Neuronal stem cell (in vitro differentiated cells): ENCODE measurements around the gene TOM1L2.

Experiments
- DNase-seq: peaks from one replicate; pipeline ENCODE4 v3.0.0-alpha.2; 2013; ENCODE audit warnings: low spot score
- H2AFZ ChIP-seq: one replicate; pipeline ENCODE4 v1.6.1; 2013; ENCODE audit warnings: mild to moderate bottlenecking, low read length, inconsistent platforms
- H2AK5ac ChIP-seq: 2 replicates; pipeline ENCODE4 v1.6.1; 2013; ENCODE audit warnings: low read depth, mild to moderate bottlenecking, inconsistent platforms, low read length, moderate library complexity, mixed read lengths
- H2BK120ac ChIP-seq: 2 replicates; pipeline ENCODE4 v1.6.1; 2013; ENCODE audit warnings: low read depth, mild to moderate bottlenecking, inconsistent platforms, low read length, moderate library complexity, mixed read lengths
- H2BK12ac ChIP-seq: one replicate; pipeline ENCODE4 v1.6.1; 2013; ENCODE audit warnings: low read length, inconsistent platforms
- H2BK15ac ChIP-seq: 2 replicates; pipeline ENCODE4 v1.6.1; 2013; ENCODE audit warnings: mild to moderate bottlenecking, low read length, inconsistent platforms, mixed read lengths
- H2BK5ac ChIP-seq: one replicate; pipeline ENCODE4 v1.6.1; 2013; ENCODE audit warnings: inconsistent platforms, mild to moderate bottlenecking, low read length, moderate library complexity
- H3K14ac ChIP-seq: one replicate; pipeline ENCODE4 v1.6.1; 2013; ENCODE audit warnings: low read length, inconsistent platforms
- H3K18ac ChIP-seq: 2 replicates; pipeline ENCODE4 v1.6.1; 2013; ENCODE audit warnings: low read length, inconsistent platforms
- H3K23ac ChIP-seq: 2 replicates; pipeline ENCODE4 v1.6.1; 2013; ENCODE audit warnings: low read depth, mild to moderate bottlenecking, mixed read lengths, low read length, inconsistent platforms; ENCODE audit not compliant: poor library complexity
- H3K27ac ChIP-seq: replicated peaks from 3 replicates; pipeline ENCODE4 v1.5.1; 2013; ENCODE audit warnings: low read length, inconsistent platforms
- H3K27me3 ChIP-seq, 3 experiments: 2 replicates each; pipeline ENCODE4 v1.6.1; 2013; ENCODE audit warnings: low read length in 3 of 3, mild to moderate bottlenecking in 2 of 3, inconsistent platforms in 1 of 3, low read depth in 1 of 3, mixed read lengths in 1 of 3, moderate library complexity in 1 of 3; ENCODE audit not compliant: control insufficient read depth in 3 of 3, insufficient read depth in 3 of 3
- H3K36me3 ChIP-seq, 2 donors: replicated peaks in 1 of 2; 2 replicates each; pipeline ENCODE4 v1.6.1; 2013; ENCODE audit warnings: low read length in 2 of 2; ENCODE audit not compliant: control insufficient read depth in 2 of 2, insufficient read depth in 2 of 2
- H3K4ac ChIP-seq: 2 replicates; pipeline ENCODE4 v1.6.1; 2013; ENCODE audit warnings: inconsistent platforms, mild to moderate bottlenecking, low read length, moderate library complexity
- H3K4me1 ChIP-seq, 2 donors: 1 replicate in 1 of 2; 2 replicates in 1 of 2; pipeline ENCODE4 v1.6.1; 2013; ENCODE audit warnings: low read length in 2 of 2, low read depth in 1 of 2; ENCODE audit not compliant: control insufficient read depth in 2 of 2, insufficient read depth in 1 of 2
- H3K4me2 ChIP-seq: one replicate; pipeline ENCODE4 v1.6.1; 2013; ENCODE audit warnings: mild to moderate bottlenecking, low read length, inconsistent platforms; ENCODE audit not compliant: insufficient read depth, poor library complexity, severe bottlenecking
- H3K4me3 ChIP-seq, 2 donors: 2 replicates each; pipeline ENCODE4 v1.5.1; 2013; ENCODE audit warnings: low read length in 2 of 2, mild to moderate bottlenecking in 2 of 2, inconsistent platforms in 1 of 2, moderate library complexity in 1 of 2
- H3K79me1 ChIP-seq: one replicate; pipeline ENCODE4 v1.6.1; 2013; ENCODE audit warnings: low read depth, mild to moderate bottlenecking, inconsistent platforms, low read length, moderate library complexity
- H3K9ac ChIP-seq: one replicate; pipeline ENCODE4 v1.6.1; 2013; ENCODE audit warnings: mild to moderate bottlenecking, low read depth, low read length, inconsistent platforms; ENCODE audit not compliant: poor library complexity
- H3K9me3 ChIP-seq, 2 donors: replicated peaks in 1 of 2; 2 replicates each; pipeline versions ENCODE3 to v1.6.1; 2013; ENCODE audit warnings: low read length in 2 of 2, mild to moderate bottlenecking in 2 of 2, inconsistent platforms in 1 of 2, low read depth in 1 of 2, mixed read lengths in 1 of 2, moderate library complexity in 1 of 2; ENCODE audit not compliant: control insufficient read depth in 2 of 2, insufficient read depth in 1 of 2
- H4K8ac ChIP-seq: one replicate; pipeline ENCODE4 v1.6.1; 2013; ENCODE audit warnings: low read depth, mild to moderate bottlenecking, inconsistent platforms, low read length, moderate library complexity
- H4K91ac ChIP-seq: one replicate; pipeline ENCODE4 v1.6.1; 2013; ENCODE audit warnings: low read length, low read depth, mild to moderate bottlenecking, inconsistent platforms; ENCODE audit not compliant: poor library complexity
- WGBS, 2 donors: extraction: QIAGEN DNeasy Blood & Tissue Kit; methylation state at CpG; one replicate each; pipeline ENCODE4 v1.1.7; 2013; ENCODE audit warnings: missing lambda C conversion rate in 2 of 2, mixed read lengths in 1 of 2; ENCODE audit not compliant: insufficient read length in 2 of 2, insufficient replicate concordance in 1 of 2; ENCODE audit errors: extremely low coverage in 2 of 2; 5-methylcytosine and 5-hydroxymethylcytosine counted together

Gene TOM1L2

DNA sequence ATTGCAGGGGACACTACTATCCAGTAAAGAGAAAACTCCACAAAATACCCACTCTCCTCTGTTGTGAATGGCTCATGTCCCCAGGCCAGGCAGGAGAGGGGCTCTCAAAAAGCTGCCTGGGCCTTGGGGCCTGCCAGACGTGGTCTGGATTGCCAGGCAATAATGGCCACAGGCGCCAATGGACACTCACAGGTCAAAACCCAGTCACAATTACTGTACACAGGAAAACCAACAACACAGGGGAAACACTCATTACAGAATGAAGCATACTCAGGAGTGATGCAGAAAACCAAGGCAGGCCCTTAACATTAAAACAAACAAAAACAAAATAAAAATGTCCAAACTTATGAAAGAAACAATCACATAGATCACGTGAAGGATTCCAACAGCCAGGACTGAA is 100.3 kb downstream of the TOM1L2 start:
- H3K36me3 ChIP-seq = no peaks in the 10 kb centered on the region
- no CpG with 5 or more reads among the region's 3 CpGs for WGBS, 2 donors

DNA sequence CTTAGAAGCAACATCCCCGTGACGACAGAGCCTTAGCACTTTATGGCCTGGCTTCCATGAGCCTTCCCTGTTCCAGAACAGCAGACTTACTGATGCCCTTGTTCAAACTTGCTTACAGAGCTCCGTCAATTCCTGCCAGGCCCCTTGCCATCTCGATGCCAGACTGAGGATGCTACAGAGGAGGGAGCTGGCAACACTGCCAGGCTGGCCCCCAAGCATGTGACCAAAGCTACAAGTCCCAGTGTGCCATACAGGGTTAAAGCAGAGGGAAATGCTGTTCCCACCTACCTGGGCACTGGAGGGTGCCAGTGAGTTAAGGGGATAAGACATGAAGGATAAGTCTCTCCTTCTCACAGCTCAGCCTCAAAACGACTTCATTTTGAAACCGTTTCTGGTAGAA is 102.0 kb downstream of the TOM1L2 start:
- Histone ChIP-seq H3K18ac (no peak overlapping the region), H3K27ac (no peak overlapping the region), H2AFZ (no peak overlapping the region), H3K36me3 (no peaks in the 10 kb centered on the region), H3K9me3 (no peaks in the 10 kb centered on the region), H3K23ac (no peak overlapping the region), H3K4me2 (no peak overlapping the region), H2BK15ac (no peak overlapping the region), H3K79me1 (no peaks in the 10 kb centered on the region), H2BK5ac (no peak overlapping the region), H3K14ac (no peak overlapping the region), H2BK12ac (no peak overlapping the region), H3K4me3 (no peak overlapping the region), H2BK120ac (no peak overlapping the region), H4K8ac (no peak overlapping the region), H2AK5ac (no peak overlapping the region), H3K4me1 (peaks cover 12 to 22% of the 10 kb centered on the region in 2 donors), H3K27me3 (no peaks in the 10 kb centered on the region), H3K9ac (no peak overlapping the region), H4K91ac (no peak overlapping the region), H3K4ac (no peak overlapping the region)
- WGBS, 2 donors = no CpG with 5 or more reads among the region's 6 CpGs
- no peak for DNase-seq

More for the DNA sequence above, 100.3 kb downstream of the TOM1L2 start:
- Histone ChIP-seq H3K27me3 (no peaks in the 10 kb centered on the region), H3K14ac (no peak overlapping the region), H3K9ac (no peak overlapping the region), H3K4me1 (peaks cover 14 to 24% of the 10 kb centered on the region in 2 donors), H4K8ac (no peak overlapping the region), H4K91ac (no peak overlapping the region), H2BK120ac (no peak overlapping the region), H3K23ac (no peak overlapping the region), H3K4me2 (no peak overlapping the region), H3K9me3 (no peaks in the 10 kb centered on the region), H3K4ac (no peak overlapping the region), H3K27ac (no peak overlapping the region), H3K79me1 (no peaks in the 10 kb centered on the region), H2AFZ (no peak overlapping the region), H2BK15ac (no peak overlapping the region), H2AK5ac (no peak overlapping the region), H3K18ac (no peak overlapping the region), H3K4me3 (no peak overlapping the region), H2BK5ac (no peak overlapping the region), H2BK12ac (no peak overlapping the region)
- no peak for DNase-seq

- peak overlapping the region in 1 of 2 donors; percentile 29 for H3K4me3 ChIP-seq
- no peak overlapping the region for H3K27ac ChIP-seq
- no CpG with 5 or more reads among the region's 18 CpGs for WGBS, 2 donors
Observed at GRCh38 chr17:17868641-17869522, 103.3 kb downstream of the TOM1L2 start.

DNA sequence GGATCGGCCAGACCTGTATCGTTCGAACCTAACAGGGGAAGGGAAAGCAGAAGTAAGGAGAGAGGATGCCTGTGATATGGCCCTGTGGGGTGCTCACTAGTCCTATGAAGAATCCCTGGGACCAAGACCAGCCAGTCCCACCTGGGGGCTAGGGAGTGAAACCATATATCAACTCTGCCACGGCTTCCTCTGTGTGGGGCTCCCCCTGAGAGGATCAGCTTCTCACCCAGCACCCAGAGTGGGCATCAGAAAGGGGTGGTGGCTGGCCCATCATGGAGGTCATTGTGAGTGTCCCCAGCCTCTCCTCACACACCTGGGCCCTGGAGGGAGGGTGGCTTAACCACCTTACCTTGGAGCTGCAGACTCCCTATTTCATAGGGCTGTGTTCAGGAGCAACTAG is 105.3 kb downstream of the TOM1L2 start:
- Histone ChIP-seq H3K9me3 (no peaks in the 10 kb centered on the region), H2AK5ac (peak overlapping the region; percentile 67), H2BK15ac (no peak overlapping the region), H3K27ac (no peak overlapping the region), H3K27me3 (no peaks in the 10 kb centered on the region), H3K18ac (no peak overlapping the region), H3K36me3 (no peaks in the 10 kb centered on the region), H3K23ac (no peak overlapping the region), H3K14ac (no peak overlapping the region), H3K4me3 (no peak overlapping the region), H2BK12ac (peak overlapping the region; percentile 8), H2BK5ac (no peak overlapping the region), H4K8ac (no peak overlapping the region), H3K4me2 (no peak overlapping the region), H3K9ac (no peak overlapping the region), H2AFZ (no peak overlapping the region), H3K4me1 (peaks cover 12 to 22% of the 10 kb centered on the region in 2 donors), H3K79me1 (no peaks in the 10 kb centered on the region), H3K4ac (no peak overlapping the region), H2BK120ac (no peak overlapping the region), H4K91ac (peak overlapping the region; percentile 7)
- no peak for DNase-seq
- no CpG with 5 or more reads among the region's 4 CpGs for WGBS, 2 donors

More at GRCh38 chr17:17868641-17869522, 103.3 kb downstream of the TOM1L2 start:
- Histone ChIP-seq H3K23ac (no peak overlapping the region), H2BK15ac (no peak overlapping the region), H2AK5ac (peak overlapping the region; percentile 23), H3K9ac (no peak overlapping the region), H3K4me1 (peaks cover 12 to 22% of the 10 kb centered on the region in 2 donors), H3K36me3 (no peaks in the 10 kb centered on the region), H3K4me2 (no peak overlapping the region), H3K9me3 (no peaks in the 10 kb centered on the region), H2BK5ac (no peak overlapping the region), H3K14ac (no peak overlapping the region), H2BK120ac (no peak overlapping the region), H3K4ac (no peak overlapping the region), H3K27me3 (no peaks in the 10 kb centered on the region), H4K91ac (no peak overlapping the region), H3K18ac (peak overlapping the region; percentile 50), H2BK12ac (no peak overlapping the region), H2AFZ (peak overlapping the region; percentile 76), H3K79me1 (no peaks in the 10 kb centered on the region), H4K8ac (no peak overlapping the region)
- DNase-seq = no peak
